ENCODE measurements around the gene LIMS1. TPM values are rescaled to one million over a fixed set of nuclear protein-coding genes. Genes with fewer than 3 reads are reported as not detected.

The LIMS1 gene
- total RNA-seq, 2 donors from 2014 or later, result 171 to 199 TPM

DNA sequence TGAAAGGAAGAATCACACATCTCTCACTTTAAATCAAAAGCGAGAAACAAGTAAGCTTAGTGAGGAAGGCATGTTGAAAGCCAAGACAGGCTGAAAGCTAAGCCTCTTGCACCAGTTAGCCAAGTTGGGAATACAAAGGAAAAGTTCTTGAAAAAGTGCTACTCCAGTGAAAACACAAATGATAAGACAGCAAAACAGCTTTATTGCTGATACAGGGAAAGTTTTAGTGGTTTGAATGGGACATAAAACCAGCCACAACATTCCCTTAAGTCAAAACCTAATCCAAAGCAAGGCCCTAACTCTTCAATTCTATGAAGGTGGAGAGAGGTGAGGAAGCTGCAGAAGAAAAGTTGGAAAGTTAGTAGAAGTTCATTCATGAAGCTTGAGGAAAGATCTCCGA, 28.0 kb downstream of the LIMS1 start:
- no peak for ATAC-seq (ENCODE audit: insufficient number of reproducible peaks, low FRiP score, low read depth)
- no peak overlapping the region for H3K27ac ChIP-seq

DNA sequence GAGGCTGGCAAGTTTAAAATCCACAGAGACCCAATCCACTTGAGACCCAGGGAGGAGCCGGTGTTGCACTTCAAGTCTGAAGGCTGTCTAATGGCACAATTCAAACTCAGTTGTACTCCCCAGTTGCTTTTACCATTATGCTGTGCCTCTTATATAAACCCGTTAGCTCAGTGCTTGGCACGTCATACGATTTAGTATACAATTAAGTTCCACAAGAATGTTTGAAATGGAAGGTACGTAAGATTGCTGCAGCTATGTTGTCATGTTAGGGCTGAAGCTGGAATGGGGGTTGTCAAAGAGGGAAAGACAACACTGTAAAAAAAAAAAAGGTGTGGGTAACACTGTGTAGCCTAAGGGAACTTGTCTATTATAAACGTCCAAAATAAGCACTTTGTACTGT, 30.2 kb downstream of the LIMS1 start:
- Histone ChIP-seq H3K27ac (no peak overlapping the region), H3K27me3 (replicated peaks; ENCODE audit: insufficient read depth) (no peaks in the 10 kb centered on the region), H3K4me1 (ENCODE audit: control insufficient read depth in 1 of 2, low read depth in 2 of 2) (peaks cover 13 to 41% of the 10 kb centered on the region in 2 donors), H3K36me3 (no peaks in the 10 kb centered on the region), H3K4me3 (no peak overlapping the region), H3K9me3 (no peaks in the 10 kb centered on the region)
- DNase-seq (ENCODE audit: low spot score) (no peak), ATAC-seq (ENCODE audit: insufficient number of reproducible peaks, low FRiP score, low read depth) (no peak)
- TF ChIP-seq, protein P1, sequence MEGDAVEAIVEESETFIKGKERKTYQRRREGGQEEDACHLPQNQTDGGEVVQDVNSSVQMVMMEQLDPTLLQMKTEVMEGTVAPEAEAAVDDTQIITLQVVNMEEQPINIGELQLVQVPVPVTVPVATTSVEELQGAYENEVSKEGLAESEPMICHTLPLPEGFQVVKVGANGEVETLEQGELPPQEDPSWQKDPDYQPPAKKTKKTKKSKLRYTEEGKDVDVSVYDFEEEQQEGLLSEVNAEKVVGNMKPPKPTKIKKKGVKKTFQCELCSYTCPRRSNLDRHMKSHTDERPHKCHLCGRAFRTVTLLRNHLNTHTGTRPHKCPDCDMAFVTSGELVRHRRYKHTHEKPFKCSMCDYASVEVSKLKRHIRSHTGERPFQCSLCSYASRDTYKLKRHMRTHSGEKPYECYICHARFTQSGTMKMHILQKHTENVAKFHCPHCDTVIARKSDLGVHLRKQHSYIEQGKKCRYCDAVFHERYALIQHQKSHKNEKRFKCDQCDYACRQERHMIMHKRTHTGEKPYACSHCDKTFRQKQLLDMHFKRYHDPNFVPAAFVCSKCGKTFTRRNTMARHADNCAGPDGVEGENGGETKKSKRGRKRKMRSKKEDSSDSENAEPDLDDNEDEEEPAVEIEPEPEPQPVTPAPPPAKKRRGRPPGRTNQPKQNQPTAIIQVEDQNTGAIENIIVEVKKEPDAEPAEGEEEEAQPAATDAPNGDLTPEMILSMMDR (IDR thresholded peaks at IDR 0.05), result no peak

More for the DNA sequence above, 28.0 kb downstream of the LIMS1 start:
- no peak for DNase-seq (ENCODE audit: low spot score)
- H3K4me3 ChIP-seq, result no peak overlapping the region
- H3K4me1 ChIP-seq (ENCODE audit: control insufficient read depth in 1 of 2, low read depth in 2 of 2), result peaks cover 13 to 36% of the 10 kb centered on the region in 2 donors
- TF ChIP-seq, protein P1 (IDR thresholded peaks at IDR 0.05), result no peak
- no peaks in the 10 kb centered on the region for H3K9me3 ChIP-seq
- no peaks in the 10 kb centered on the region for H3K36me3 ChIP-seq
- H3K27me3 ChIP-seq (replicated peaks; ENCODE audit: insufficient read depth), result no peaks in the 10 kb centered on the region

DNA sequence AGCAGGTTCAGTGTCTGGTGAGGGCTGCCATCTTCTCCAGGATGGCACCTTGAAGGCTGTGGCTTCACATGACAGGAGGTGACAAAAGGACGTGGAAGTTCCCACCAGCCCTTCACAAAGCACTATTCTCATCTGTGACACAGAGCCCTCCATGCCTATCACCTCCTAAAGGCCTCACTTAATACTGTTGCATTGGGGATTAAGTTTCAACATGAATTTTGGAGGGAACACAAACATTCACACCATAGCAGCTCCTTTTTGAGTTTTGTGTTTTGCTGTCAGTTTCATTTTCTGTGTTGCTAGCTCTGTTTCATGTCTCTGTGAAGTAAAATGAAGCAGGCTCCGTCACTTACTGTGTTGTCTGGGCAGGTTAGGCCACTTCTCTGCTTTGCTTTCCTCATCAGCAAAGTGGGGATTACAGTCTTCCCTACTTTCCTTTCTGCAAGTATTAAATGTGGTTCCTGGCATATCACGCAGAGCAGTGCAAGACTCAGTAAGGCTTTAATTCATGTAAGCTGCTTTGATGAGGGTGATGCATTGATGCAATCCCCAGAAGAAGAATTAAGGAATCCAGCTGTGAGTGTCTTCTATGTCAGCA, 31.6 kb downstream of the LIMS1 start:
- TF ChIP-seq, protein P1 (IDR thresholded peaks at IDR 0.05), result no peak
- no peaks in the 10 kb centered on the region for H3K9me3 ChIP-seq
- H3K27me3 ChIP-seq (replicated peaks; ENCODE audit: insufficient read depth), result no peaks in the 10 kb centered on the region
- no peak for DNase-seq (ENCODE audit: low spot score)
- H3K4me3 ChIP-seq, result no peak overlapping the region
- no peak for ATAC-seq (ENCODE audit: insufficient number of reproducible peaks, low FRiP score, low read depth)
- H3K27ac ChIP-seq, result no peak overlapping the region
- peaks cover 9 to 42% of the 10 kb centered on the region in 2 donors for H3K4me1 ChIP-seq (ENCODE audit: control insufficient read depth in 1 of 2, low read depth in 2 of 2)
- H3K36me3 ChIP-seq, result no peaks in the 10 kb centered on the region

DNA sequence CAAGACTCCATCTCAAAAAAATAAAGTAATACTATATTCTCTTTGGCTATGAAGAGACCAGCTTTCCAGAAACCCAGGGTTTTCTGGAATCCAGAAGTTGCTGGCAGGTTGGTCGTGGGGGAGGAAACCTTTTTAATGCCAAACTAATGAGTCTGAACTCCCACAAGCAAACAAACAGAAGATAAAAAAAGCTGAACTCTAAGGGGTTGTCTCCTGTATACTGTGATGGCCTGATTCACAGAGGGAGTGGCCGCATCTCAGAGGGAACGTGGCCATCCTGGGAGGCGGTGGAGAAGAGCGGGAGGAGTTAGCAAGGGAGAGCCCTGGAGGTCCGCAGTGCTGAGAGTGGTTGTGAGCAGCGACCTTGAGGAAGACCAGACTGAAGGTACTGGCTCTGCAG, 36.1 kb downstream of the LIMS1 start:
- TF ChIP-seq, protein P1 (IDR thresholded peaks at IDR 0.05), result no peak
- DNase-seq (ENCODE audit: low spot score), result no peak
- Histone ChIP-seq H3K9me3 (no peaks in the 10 kb centered on the region), H3K4me3 (no peak overlapping the region), H3K27ac (no peak overlapping the region), H3K4me1 (ENCODE audit: control insufficient read depth in 1 of 2, low read depth in 2 of 2) (peaks cover 10 to 52% of the 10 kb centered on the region in 2 donors), H3K36me3 (no peaks in the 10 kb centered on the region), H3K27me3 (replicated peaks; ENCODE audit: insufficient read depth) (no peaks in the 10 kb centered on the region)
- ATAC-seq (ENCODE audit: insufficient number of reproducible peaks, low FRiP score, low read depth), result no peak

DNA sequence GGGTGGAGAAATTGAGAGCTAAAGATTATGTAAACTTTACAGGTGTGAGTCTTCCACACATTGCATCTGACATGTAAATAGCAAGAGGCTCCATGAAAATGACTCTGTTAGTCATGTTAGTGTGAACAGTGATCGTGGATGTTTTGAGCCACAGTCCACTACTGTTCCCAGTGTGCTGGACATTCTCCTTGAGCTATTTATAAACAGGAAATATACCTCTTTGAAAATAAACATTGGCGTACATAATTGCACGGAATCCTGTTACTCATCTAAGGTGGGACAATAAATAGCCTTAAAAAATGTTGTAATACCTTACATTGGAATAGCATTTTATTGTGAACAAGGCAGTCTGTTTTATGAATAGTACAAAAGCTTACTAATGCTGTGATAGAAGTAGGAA, 37.0 kb downstream of the LIMS1 start:
- no peaks in the 10 kb centered on the region for H3K36me3 ChIP-seq
- H3K4me3 ChIP-seq, result no peak overlapping the region
- H3K4me1 ChIP-seq (ENCODE audit: control insufficient read depth in 1 of 2, low read depth in 2 of 2), result peaks cover 17 to 54% of the 10 kb centered on the region in 2 donors
- H3K9me3 ChIP-seq, result no peaks in the 10 kb centered on the region
- DNase-seq (ENCODE audit: low spot score) (no peak), ATAC-seq (ENCODE audit: insufficient number of reproducible peaks, low FRiP score, low read depth) (no peak)
- TF ChIP-seq, protein P1 (IDR thresholded peaks at IDR 0.05), result no peak
- H3K27ac ChIP-seq, result no peak overlapping the region
- no peaks in the 10 kb centered on the region for H3K27me3 ChIP-seq (replicated peaks; ENCODE audit: insufficient read depth)
